Motor neuron (in vitro differentiated cells): ENCODE data around the gene ARFGAP1. TPM values are rescaled to one million over a fixed set of nuclear protein-coding genes. Genes with fewer than 3 reads are reported as not detected.

ENCODE experiments used
- ATAC-seq, 8 experiments: fragments of 200-7000 bp; cut with Tn5 transposase; replicated peaks in 6 of 8; 2 replicates each; pipeline ENCODE4 v1.8.0; 2021; ENCODE audit warnings: mild to moderate bottlenecking in 8 of 8, moderate library complexity in 8 of 8
- H3K27ac ChIP-seq, 2 donors: fragments of 250-450 bp; sonication (Bioruptor Pico); 2 replicates each; pipeline ENCODE4 v1.9.0; 2021; ENCODE audit warnings: antibody characterized with exemption in 2 of 2, mild to moderate bottlenecking in 2 of 2, moderate library complexity in 1 of 2
- H3K4me1 ChIP-seq, 2 donors: fragments of 250-450 bp; sonication (Bioruptor Pico); replicated peaks in 1 of 2; 2 replicates each; pipeline ENCODE4 v1.6.1; 2021; ENCODE audit warnings: antibody characterized with exemption in 2 of 2, mild to moderate bottlenecking in 2 of 2, moderate library complexity in 1 of 2
- H3K4me3 ChIP-seq, 5 donors: fragments of 250-450 bp; sonication (Bioruptor Pico); 2 replicates each; pipeline ENCODE4 v1.9.0; 2021; ENCODE audit warnings: antibody characterized with exemption in 5 of 5, mild to moderate bottlenecking in 5 of 5, moderate library complexity in 4 of 5
- WGBS, 10 experiments: fragments of 450-650 bp; shearing (Covaris generic); methylation state at CpG; one replicate each; pipeline ENCODE4 v1.0.0; 2022; 5-methylcytosine and 5-hydroxymethylcytosine counted together
- in situ Hi-C, 9 experiments: fragments of 400-800 bp; cut with MboI; loops; one replicate each; pipeline ENCODE4 v1.15.0; 2021; ENCODE audit warnings: low sequenced_read_pairs in 9 of 9, low pct_unique_long_range_greater_than_20kb in 2 of 9; ENCODE audit not compliant: unreplicated experiment in 9 of 9
- total RNA-seq, 8 experiments: library from RNA; unstranded; fragments of 300-600 nt; gene quantifications; 2 replicates each; pipeline versions ENCODE4 v1.2.3 to v1.2.4, GENCODE V29; 2022

Gene ARFGAP1
- total RNA-seq, 8 experiments from 2014 or later: 37.1 to 103 (median 66.8) TPM

- Histone ChIP-seq H3K4me3 (no peak overlapping the region), H3K27ac (no peak overlapping the region), H3K4me1 (peaks cover 24 to 41% of the 10 kb centered on the region in 2 donors)
- 8 to 90% (median 80%) methylated on average over 1 to 5 of the region's 7 CpGs; no CpG with 5 or more reads in 7 of the 10 experiments for whole genome bisulfite sequencing, 10 experiments
- ATAC-seq: peak in 1 of 8 experiments; percentile 2
- in situ Hi-C loops: no loop called here
These were observed 4.4 kb upstream of the ARFGAP1 start for GRCh38 chr20:63268256-63268655.

DNA sequence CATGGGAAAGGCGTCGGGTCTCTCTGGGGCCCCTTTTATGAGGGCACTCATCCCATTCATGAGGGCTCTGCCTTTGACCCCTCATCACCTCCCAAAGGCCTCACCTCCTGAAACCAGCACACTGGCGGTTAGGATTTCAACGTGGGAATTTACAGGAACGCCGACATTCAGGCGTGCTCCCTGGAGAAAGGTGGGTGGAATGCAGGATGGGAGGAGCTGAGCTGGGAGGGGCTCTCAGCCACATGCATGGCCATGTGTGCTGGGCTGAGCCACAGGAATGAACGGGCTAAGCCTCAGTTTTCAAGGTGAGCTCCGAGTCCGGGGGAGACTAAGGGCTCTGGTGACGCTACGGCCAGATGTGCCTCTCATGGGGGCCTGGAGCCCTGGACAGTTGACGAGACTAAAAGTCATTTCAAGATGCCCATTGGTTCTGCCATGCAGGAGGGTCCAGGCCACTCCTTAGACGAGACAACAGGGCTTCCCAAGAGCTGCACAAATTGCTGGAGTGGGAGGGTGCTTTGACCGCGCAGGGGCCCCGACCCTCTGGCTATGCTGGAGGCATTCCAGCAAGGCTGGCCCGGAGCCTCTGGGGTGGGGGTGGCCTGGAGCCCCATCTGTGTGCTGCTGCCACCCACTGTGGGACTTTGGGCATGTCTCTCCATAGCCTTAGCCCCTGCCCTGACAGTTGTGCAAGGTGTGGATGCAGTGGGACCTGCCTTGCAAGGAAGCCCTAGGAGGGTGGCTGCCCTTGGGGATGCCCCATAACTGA lies 3.8 kb upstream of the ARFGAP1 start:
- Histone ChIP-seq H3K4me3 (no peak overlapping the region), H3K27ac (no peak overlapping the region), H3K4me1 (peaks cover 28 to 45% of the 10 kb centered on the region in 2 donors)
- peak in 3 of 8 experiments; percentile 7 to 38 (median 15) for ATAC-seq
- in situ Hi-C loops: no loop called here
- 0 to 83% (median 47%) methylated on average over 1 to 5 of the region's 18 CpGs; no CpG with 5 or more reads in 6 of the 10 experiments for WGBS, 10 experiments

GRCh38 chr20:63269724-63270123 lies 2.9 kb upstream of the ARFGAP1 start:
- 83 to 100% (median 91%) methylated on average over 1 to 9 of the region's 9 CpGs; no CpG with 5 or more reads in 1 of the 10 experiments for WGBS, 10 experiments
- H3K4me1 ChIP-seq: peaks cover 24 to 39% of the 10 kb centered on the region in 2 donors
- no peak overlapping the region for H3K4me3 ChIP-seq
- ATAC-seq: no peak
- no peak overlapping the region for H3K27ac ChIP-seq
- in situ Hi-C loops: no loop called here

DNA sequence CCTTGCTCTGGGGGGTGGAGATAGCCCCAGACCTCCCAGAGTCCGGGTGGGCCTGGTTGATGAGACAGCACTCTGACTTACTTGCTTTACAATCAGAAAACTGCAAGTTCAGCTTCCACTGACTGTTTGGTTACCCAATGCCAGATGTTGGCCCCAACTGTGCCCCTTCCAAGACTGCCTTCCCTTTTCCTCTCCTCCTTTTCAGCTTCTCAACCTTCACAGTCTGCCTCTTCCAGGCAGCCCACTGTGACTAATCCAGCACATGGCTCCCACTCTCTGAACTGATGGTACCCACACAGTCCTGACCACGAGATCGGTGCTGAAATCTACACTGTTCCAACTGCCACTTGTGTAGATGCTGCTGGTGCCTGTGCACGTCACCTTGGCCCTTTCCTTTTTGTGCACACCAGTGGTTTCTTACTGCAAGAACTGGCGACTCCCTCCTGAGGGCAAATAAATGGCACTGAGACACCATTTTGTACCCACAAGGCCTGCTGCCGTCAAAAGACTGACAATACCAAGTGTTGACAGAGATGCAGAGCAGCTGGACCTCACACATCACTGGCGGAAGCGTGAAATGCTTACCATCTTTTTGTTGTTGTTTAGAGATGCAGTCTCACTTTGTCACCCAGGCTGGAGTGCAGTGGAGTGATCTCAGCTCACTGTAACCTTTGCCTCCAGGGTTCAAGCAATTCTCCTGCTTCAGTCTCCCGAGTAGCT lies 1.8 kb upstream of the ARFGAP1 start:
- 20 to 95% (median 87%) methylated on average over 1 to 7 of the region's 9 CpGs; no CpG with 5 or more reads in 2 of the 10 experiments for WGBS, 10 experiments
- no peak overlapping the region for H3K27ac ChIP-seq
- in situ Hi-C loops: no loop called here
- H3K4me1 ChIP-seq: peaks cover 20 to 35% of the 10 kb centered on the region in 2 donors
- H3K4me3 ChIP-seq: peak overlapping the region in 2 of 5 donors; percentile 90 to 95
- no peak for ATAC-seq

DNA sequence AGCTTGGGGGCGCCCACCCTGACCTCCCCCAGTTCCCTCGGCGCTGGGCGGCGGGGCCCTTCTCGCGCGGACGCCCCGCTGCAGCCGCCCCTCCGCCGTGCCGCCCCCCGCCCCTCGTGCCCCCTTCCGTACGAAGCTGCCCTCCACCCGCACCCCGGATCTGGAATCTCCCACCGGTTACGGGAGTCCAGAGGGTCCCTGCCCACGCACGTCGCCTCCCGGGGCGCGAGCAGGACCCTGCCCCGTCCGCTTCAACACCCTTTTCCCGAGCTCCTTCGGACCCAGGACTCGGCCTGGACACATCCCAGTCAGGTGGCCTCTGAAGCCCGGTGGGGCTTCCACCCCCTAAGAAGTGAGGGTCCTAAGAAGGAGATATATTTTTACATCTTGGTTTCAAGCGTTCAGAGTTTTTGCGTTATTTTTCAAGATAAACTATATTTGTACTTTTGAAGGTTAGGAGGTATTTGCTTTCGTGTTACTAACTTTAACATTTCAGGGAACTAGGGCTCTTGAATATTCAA lies 506 bp downstream of the ARFGAP1 start:
- in situ Hi-C loops: no loop called here
- Histone ChIP-seq H3K4me3 (peak overlapping the region; percentile 90 to 99 (median 92)), H3K27ac (peak overlapping the region; percentile 90 to 97), H3K4me1 (peaks cover 15 to 26% of the 10 kb centered on the region in 2 donors)
- peak in 6 of 8 experiments; percentile 1 to 4 (median 2) for ATAC-seq
- whole genome bisulfite sequencing, 10 experiments: 0 to 20% (median 0%) methylated on average over 1 to 14 of the region's 37 CpGs; no CpG with 5 or more reads in 1 of the 10 experiments

DNA sequence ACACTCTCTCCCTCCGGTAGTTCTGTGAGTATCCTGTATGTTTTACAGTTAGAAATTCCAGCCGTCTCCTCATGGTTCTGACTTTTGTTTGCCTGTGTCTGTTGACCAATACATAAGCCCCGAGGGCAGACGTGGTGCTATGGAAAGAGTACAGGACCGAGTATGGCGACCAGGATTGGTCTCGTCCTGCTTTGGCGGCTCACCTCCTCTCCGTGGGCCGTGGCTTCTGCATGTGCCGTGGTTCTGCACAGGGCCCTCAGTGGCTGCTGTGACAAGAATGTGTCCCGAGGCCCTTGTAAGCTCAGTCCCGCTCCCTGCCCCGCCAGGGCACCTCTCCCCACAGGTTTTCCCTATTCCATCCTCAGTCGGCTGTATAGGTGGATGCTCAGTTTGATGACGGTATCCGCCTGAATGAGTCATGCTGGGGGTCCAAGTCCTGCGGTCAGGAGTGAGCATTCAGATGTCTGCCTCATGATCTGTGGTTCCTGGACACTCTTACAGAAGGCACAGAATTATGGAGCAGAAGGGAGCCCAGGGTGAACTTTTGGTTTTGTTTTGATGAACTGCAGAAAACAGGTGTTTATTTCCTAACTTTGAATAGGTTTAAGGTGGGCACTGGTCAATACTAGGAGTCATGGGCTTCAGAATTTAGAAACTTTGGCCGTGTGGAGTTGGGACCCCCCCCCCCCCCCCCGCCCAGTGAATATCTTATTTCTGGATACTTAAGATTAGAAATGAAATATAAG lies 1.2 kb downstream of the ARFGAP1 start:
- ATAC-seq: peak; percentile 2 to 44 (median 19)
- in situ Hi-C loops: no loop called here
- peak overlapping the region in 1 of 2 donors; percentile 97 for H3K27ac ChIP-seq
- peak overlapping the region; percentile 90 to 99 (median 92) for H3K4me3 ChIP-seq
- H3K4me1 ChIP-seq: peaks cover 15 to 19% of the 10 kb centered on the region in 2 donors
- WGBS, 10 experiments: 0 to 52% (median 30%) methylated on average over 1 to 11 of the region's 20 CpGs

GRCh38 chr20:63274381-63275228 lies 2.0 kb downstream of the ARFGAP1 start:
- peak in 1 of 8 experiments; percentile 4 for ATAC-seq
- in situ Hi-C loops: loop anchor here in 1 of 9 experiments (25.0 kb wide), 1 partner anchor 113 kb away; no protein-coding TSS in a partner anchor
- Histone ChIP-seq H3K4me3 (peak overlapping the region in 1 of 5 donors; percentile 90), H3K4me1 (peaks cover 12 to 15% of the 10 kb centered on the region in 2 donors), H3K27ac (no peak overlapping the region)
- WGBS, 10 experiments: 42 to 94% (median 85%) methylated on average over 2 to 8 of the region's 17 CpGs; no CpG with 5 or more reads in 3 of the 10 experiments

GRCh38 chr20:63275825-63276224 lies 3.2 kb downstream of the ARFGAP1 start:
- Histone ChIP-seq H3K4me3 (no peak overlapping the region), H3K27ac (no peak overlapping the region), H3K4me1 (peaks cover 12 to 15% of the 10 kb centered on the region in 2 donors)
- no peak for ATAC-seq
- in situ Hi-C loops: loop anchor here in 1 of 9 experiments (25.0 kb wide), 1 partner anchor 111 kb away; no protein-coding TSS in a partner anchor
- 80 to 100% (median 93%) methylated on average over 1 to 7 of the region's 18 CpGs; no CpG with 5 or more reads in 7 of the 10 experiments for WGBS, 10 experiments

DNA sequence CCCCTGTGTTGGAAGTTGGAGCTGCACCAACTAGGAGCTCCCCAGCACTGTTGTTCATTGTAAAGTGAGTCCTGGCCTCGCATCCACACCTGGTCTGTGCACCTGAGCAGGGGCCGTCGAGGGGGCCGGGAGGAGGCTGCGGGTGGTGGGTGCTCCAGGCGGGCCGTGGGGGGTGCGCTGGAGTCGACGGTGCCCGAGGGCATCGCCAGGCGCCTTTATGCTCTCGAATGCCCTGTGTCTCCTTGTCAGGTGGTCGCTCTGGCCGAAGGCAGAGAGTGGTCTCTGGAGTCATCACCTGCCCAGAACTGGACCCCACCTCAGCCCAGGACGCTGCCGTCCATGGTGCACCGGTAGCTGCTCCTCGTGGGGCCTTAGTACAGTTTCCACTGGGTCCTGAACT lies 4.3 kb downstream of the ARFGAP1 start:
- Histone ChIP-seq H3K4me3 (no peak overlapping the region), H3K4me1 (peaks cover 6 to 7% of the 10 kb centered on the region in 2 donors), H3K27ac (no peak overlapping the region)
- WGBS, 10 experiments: 90 to 100% (median 100%) methylated on average over 1 to 5 of the region's 20 CpGs; no CpG with 5 or more reads in 5 of the 10 experiments
- ATAC-seq: no peak
- in situ Hi-C loops: loop anchor here in 1 of 9 experiments (25.0 kb wide), 1 partner anchor 110 kb away; no protein-coding TSS in a partner anchor

DNA sequence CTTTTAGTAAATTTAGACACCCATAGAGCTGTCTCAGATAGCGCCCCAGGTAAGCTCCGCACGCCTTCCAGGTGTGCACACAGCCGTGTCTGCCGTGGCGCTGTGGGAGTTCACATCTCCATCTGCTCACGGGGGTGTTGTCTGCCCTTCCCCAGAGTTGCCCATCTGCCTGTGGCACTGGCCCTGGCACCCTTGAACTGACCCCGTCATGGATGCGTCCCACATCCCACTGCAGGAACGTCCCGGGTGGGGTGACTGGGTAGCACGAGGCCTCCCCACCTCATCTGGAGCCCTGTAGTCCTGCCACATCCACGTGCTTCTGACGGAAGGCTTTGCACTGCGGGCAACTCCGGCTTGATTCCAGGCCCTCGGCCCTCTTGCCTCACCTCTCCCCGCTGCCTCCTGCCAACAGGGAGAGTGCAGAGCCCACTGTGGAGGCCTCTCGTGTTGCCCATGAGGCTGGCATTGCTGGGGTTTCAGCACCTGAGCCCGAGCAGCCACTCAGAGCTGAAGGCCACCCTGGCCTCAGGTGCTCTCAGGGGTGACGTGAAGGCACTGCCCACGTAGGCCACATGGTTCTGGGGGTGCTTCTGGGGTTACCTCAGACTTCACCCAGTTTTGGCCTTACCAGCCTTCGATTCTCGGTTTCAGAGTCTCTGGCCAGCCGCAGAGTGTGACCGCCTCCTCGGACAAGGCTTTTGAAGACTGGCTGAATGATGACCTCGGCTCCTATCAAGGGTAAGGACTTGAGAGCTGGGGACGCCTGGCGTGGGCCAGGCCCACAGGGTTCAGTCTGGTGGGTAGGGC lies 5.1 kb downstream of the ARFGAP1 start:
- ATAC-seq: no peak
- WGBS, 10 experiments: 88 to 100% (median 93%) methylated on average over 1 to 23 of the region's 30 CpGs; no CpG with 5 or more reads in 5 of the 10 experiments
- H3K4me1 ChIP-seq: peaks cover 6 to 7% of the 10 kb centered on the region in 2 donors
- in situ Hi-C loops: loop anchor here in 1 of 9 experiments (25.0 kb wide), 1 partner anchor 110 kb away; no protein-coding TSS in a partner anchor
- H3K27ac ChIP-seq: no peak overlapping the region
- H3K4me3 ChIP-seq: no peak overlapping the region

DNA sequence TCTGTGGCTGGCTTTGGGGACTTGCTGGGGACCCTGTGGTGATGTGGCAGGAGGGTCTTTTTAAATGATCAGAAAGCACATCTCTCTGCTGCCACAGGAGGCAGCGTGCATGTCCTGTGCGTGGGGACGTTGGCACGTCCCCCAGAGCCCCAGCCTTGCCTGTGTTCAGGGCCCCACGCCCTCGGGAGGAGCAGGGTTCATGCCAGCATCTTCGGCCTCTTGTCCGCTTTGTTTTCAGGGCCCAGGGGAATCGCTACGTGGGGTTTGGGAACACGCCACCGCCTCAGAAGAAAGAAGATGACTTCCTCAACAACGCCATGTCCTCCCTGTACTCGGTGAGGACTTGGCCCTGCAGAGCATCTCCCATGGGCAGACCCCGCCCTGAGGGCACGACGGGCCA lies 6.0 kb downstream of the ARFGAP1 start:
- 47 to 98% (median 91%) methylated on average over 3 to 10 of the region's 17 CpGs; no CpG with 5 or more reads in 4 of the 10 experiments for WGBS, 10 experiments
- in situ Hi-C loops: loop anchor here in 1 of 9 experiments (25.0 kb wide), 1 partner anchor 109 kb away; no protein-coding TSS in a partner anchor
- no peak overlapping the region for H3K27ac ChIP-seq
- no peak overlapping the region for H3K4me3 ChIP-seq
- ATAC-seq: no peak
- H3K4me1 ChIP-seq: peaks cover 4% of the 10 kb centered on the region in 2 donors
